HG03565 (cell line): Measurements from ENCODE around the gene GNB4.

Experiments used
- ATAC-seq: cut with Tn5 transposase; IDR thresholded peaks from one replicate; pipeline ENCODE4 v1.9.1; 2021; ENCODE audit warnings: mild to moderate bottlenecking, moderate library complexity; ENCODE audit not compliant: unreplicated experiment

GNB4 gene

DNA sequence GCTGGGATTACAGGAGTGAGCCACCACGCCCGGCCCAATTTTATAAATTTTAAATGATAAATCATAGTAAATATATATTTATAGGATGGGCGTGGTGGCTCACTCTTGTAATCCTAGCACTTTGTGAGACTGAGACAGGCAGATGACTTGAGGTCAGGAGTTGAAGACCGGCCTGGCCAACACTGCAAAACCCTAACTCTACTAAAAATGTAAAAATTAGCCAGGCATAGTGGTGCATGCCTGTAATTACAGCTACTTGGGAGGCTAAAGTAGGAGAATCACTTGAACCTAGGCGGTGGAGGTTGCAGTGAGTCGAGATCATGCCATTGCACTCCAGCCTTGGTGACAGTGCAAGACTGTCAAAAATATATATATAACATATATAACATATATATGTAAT is 77.3 kb downstream of the GNB4 start:
- ATAC-seq = no peak

GRCh38 chr3:179369621-179370020 is 81.6 kb downstream of the GNB4 start:
- ATAC-seq = no peak

DNA sequence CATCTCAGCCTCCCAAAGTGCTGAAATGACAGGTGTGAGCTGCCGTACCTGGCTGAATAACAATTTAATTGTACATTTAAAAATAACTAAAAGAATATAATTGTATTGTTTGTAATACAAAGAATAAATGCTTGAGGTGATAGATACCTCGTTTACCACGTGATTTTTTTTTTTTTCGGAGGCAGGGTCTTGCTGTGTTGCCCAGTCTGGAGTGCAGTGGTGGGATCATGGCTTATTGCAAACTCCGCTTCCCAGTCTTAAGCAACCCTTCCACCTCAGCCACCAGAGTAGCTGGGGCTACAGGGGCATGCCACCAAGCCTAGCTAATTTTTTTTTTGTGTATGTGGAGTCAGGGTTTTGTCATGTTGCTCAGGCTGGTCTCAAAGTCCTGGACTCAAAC is 87.9 kb downstream of the GNB4 start:
- no peak for ATAC-seq

DNA sequence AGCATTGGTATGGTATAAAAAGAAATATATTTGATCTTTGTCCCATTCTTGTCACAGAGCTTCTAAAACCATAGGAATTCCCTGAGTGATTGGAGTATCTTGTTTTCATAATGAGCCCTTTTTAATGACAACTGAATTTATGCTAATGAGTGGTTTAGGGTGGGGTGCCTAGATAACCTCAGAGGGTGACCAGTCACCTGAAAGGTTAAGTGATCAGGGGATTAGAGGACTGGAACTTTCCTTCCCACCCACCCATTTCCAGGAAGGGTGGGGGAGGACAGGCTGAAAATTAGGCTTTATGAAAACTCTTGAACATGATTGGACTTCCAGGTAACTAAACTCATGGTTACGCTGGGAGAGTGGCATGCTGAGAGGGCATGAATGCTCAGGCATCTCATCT is 95.3 kb downstream of the GNB4 start:
- ATAC-seq = no peak

DNA sequence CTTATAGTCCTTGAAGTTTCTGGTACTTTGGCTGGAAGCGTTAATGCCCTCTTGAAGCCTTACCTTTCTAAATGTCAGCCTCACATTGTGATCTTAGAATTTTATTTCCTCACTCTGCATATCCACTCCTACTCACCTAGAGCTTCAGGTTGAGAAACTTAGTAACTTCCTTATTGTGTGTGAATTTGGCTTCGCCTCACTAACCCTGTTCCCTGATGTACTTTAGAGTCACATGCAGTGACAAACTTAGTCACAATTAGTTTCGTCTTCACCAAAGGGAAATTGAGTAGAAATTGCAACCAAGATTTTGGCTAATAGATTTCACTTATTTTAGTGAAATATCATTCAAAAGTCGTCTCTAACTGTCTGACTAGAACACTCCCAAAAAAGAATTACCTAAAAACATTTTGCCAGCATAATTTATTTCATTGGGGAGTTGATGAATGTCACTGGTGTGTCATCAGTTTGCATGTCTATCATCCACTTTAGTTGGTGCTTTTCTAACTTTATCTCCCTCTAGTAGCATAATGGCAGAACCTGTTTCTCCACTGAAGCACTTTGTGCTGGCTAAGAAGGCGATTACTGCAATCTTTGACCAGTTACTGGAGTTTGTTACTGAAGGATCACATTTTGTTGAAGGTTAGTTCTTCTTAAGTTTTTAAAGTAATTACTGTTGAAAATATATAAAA is 102.8 kb downstream of the GNB4 start:
- peak; percentile 82 for ATAC-seq

- peak; percentile 85 for ATAC-seq
Measured at GRCh38 chr3:179347345-179348194, 103.7 kb downstream of the GNB4 start, which contains the start of gene MFN1. TSS of gene MFN1 (plus strand) at chr3:179347709. CDS start at chr3:179348852, 1,143 bp downstream.
